K562 (cell line): ENCODE results near the gene DNAJB14. TPM values are rescaled to one million over a fixed set of nuclear protein-coding genes. Genes with fewer than 3 reads are reported as not detected.
A peak's percentile ranks its signal among the peaks of the same experiment; 100 is the strongest.

ENCODE experiments used
- CBFA2T3 ChIP-seq: fragments of 450-650 bp; IDR thresholded peaks from 2 replicates; pipeline ENCODE4 v1.6.1; 2017
- CREB3 ChIP-seq: fragments of 450-650 bp; conservative IDR thresholded peaks from 2 replicates; pipeline ENCODE4 v1.6.1; 2016; ENCODE audit warnings: missing genetic modification characterization, low read depth, mild to moderate bottlenecking, missing compliant biosample characterization, moderate library complexity
- CXXC5 ChIP-seq: fragments of 250-450 bp; sonication (Bioruptor Pico); IDR thresholded peaks from 2 replicates; pipeline ENCODE4 v1.8.0; 2022; ENCODE audit warnings: inconsistent platforms, mild to moderate bottlenecking, moderate library complexity
- DDX20 ChIP-seq: fragments of 450-650 bp; IDR thresholded peaks from 2 replicates; pipeline ENCODE4 v1.6.1; 2016; ENCODE audit warnings: missing genetic modification characterization, low read depth, mild to moderate bottlenecking, missing compliant biosample characterization, moderate library complexity
- DLX4 ChIP-seq: fragments of 250-450 bp; sonication (Bioruptor Pico); IDR thresholded peaks from 2 replicates; pipeline ENCODE4 v1.6.1; 2021; ENCODE audit warnings: mild to moderate bottlenecking
- HES1 ChIP-seq: fragments of 450-650 bp; IDR thresholded peaks from 2 replicates; pipeline ENCODE4 v1.6.1; 2016; ENCODE audit warnings: low read depth, mild to moderate bottlenecking, moderate library complexity
- NCOA6 ChIP-seq: fragments of 450-650 bp; IDR thresholded peaks from 2 replicates; pipeline ENCODE4 v1.6.1; 2017; ENCODE audit warnings: mild to moderate bottlenecking
- NFIC ChIP-seq: fragments of 450-650 bp; IDR thresholded peaks from 2 replicates; pipeline ENCODE4 v1.6.1; 2017; ENCODE audit warnings: mild to moderate bottlenecking, inconsistent platforms
- NONO ChIP-seq, 2 experiments: fragments of 200-400 bp in 1 of 2; fragments of 450-650 bp in 1 of 2; formaldehyde crosslinking in 1 of 2; IDR thresholded peaks; 2 replicates each; pipeline ENCODE4 v1.6.1; 2017; ENCODE audit warnings: low read depth in 2 of 2, mild to moderate bottlenecking in 2 of 2, moderate library complexity in 2 of 2, low read length in 1 of 2
- RAD21 ChIP-seq, 2 experiments: fragments of 250-450 bp in 1 of 2; fragments of 450-650 bp in 1 of 2; sonication (Bioruptor Pico) in 1 of 2; formaldehyde crosslinking in 1 of 2; IDR thresholded peaks in 1 of 2; conservative IDR thresholded peaks in 1 of 2; 2 replicates each; pipeline versions ENCODE4 v1.4.0 to v1.8.0; 2020 to 2022; ENCODE audit warnings: mild to moderate bottlenecking in 2 of 2, moderate library complexity in 1 of 2
- RBBP5 ChIP-seq: fragments of 200-600 bp; sonication (generic); IDR thresholded peaks from 2 replicates; pipeline ENCODE4 v1.6.1; 2012; ENCODE audit warnings: borderline replicate concordance, mild to moderate bottlenecking, low read length, control low read depth, inconsistent platforms; ENCODE audit not compliant: insufficient read depth, poor library complexity, severe bottlenecking
- RBM17 ChIP-seq: fragments of 200-400 bp; formaldehyde crosslinking; IDR thresholded peaks from 2 replicates; pipeline ENCODE4 v1.6.1; 2017; ENCODE audit warnings: low read depth, mild to moderate bottlenecking, low read length, borderline replicate concordance
- TGIF2 ChIP-seq: sonication (generic); formaldehyde crosslinking; IDR thresholded peaks from 2 replicates; pipeline ENCODE4 v1.8.1; 2022; ENCODE audit warnings: mild to moderate bottlenecking, missing genetic modification reagents, moderate library complexity
- ZFX ChIP-seq: sonication (generic); formaldehyde crosslinking; IDR thresholded peaks from 2 replicates; pipeline ENCODE4 v1.8.0; 2022; ENCODE audit warnings: mild to moderate bottlenecking, missing genetic modification reagents, moderate library complexity
- ZNF175 ChIP-seq: fragments of 200-800 bp; sonication (Bioruptor generic); IDR thresholded peaks from 2 replicates; pipeline ENCODE4 v1.6.1; 2016; ENCODE audit warnings: low read depth, mild to moderate bottlenecking, missing genetic modification characterization, missing compliant biosample characterization
- ZNF764 ChIP-seq: fragments of 250-450 bp; sonication (Bioruptor Pico); IDR thresholded peaks from 2 replicates; pipeline ENCODE4 v1.4.0; 2020; ENCODE audit warnings: low read depth, mild to moderate bottlenecking, moderate library complexity
- ZSCAN32 ChIP-seq: fragments of 450-650 bp; formaldehyde crosslinking; IDR thresholded peaks from 2 replicates; pipeline ENCODE4 v1.4.0; 2020; ENCODE audit warnings: mild to moderate bottlenecking, moderate library complexity
- polyA plus RNA-seq, 8 experiments: library from polyadenylated mRNA; depleted of rRNA in 4 of 8; stranded (reverse) in 5 of 8; unstranded in 3 of 8; fragments of >200 nt; fragmentation: Nextera tagmentation in 2 of 8; fragmentation: Illumina TruSeq in 1 of 8; extraction: Ambion mirVana in 2 of 8; extraction: Trizol in 1 of 8; gene quantifications; 2 replicates each; pipeline versions ENCODE4 v1.2.1 to v1.2.3, GENCODE V29; 2011 to 2014; ENCODE audit warnings: inconsistent platforms in 1 of 8, missing spikeins in 1 of 8
- total RNA-seq, 7 experiments: library from RNA; depleted of rRNA in 6 of 7; stranded (reverse); fragments of >200 nt in 6 of 7; fragmentation: Illumina TruSeq in 2 of 7; extraction: Trizol in 2 of 7; gene quantifications; 2 replicates each; pipeline versions ENCODE4 v1.2.1 to v1.2.3, GENCODE V29; 2011 to 2021; ENCODE audit warnings: low replicate concordance in 1 of 7
- TF ChIP-seq, protein P1 (sequence below): sonication (generic); formaldehyde crosslinking; IDR thresholded peaks from 2 replicates; pipeline ENCODE4 v1.8.0; 2022; ENCODE audit warnings: missing genetic modification reagents, mild to moderate bottlenecking, borderline replicate concordance
- TF ChIP-seq, protein P2 (sequence below): fragments of 250-450 bp; sonication (Bioruptor Pico); IDR thresholded peaks from 2 replicates; pipeline ENCODE4 v1.5.0; 2021

Gene DNAJB14
- total and polyA plus RNA-seq, 9 of the 15 experiments (the other 6 are each of a cell fraction or from before 2014, with no cell fraction given): 5.5 to 28.0 (median 12.7) TPM

DNA sequence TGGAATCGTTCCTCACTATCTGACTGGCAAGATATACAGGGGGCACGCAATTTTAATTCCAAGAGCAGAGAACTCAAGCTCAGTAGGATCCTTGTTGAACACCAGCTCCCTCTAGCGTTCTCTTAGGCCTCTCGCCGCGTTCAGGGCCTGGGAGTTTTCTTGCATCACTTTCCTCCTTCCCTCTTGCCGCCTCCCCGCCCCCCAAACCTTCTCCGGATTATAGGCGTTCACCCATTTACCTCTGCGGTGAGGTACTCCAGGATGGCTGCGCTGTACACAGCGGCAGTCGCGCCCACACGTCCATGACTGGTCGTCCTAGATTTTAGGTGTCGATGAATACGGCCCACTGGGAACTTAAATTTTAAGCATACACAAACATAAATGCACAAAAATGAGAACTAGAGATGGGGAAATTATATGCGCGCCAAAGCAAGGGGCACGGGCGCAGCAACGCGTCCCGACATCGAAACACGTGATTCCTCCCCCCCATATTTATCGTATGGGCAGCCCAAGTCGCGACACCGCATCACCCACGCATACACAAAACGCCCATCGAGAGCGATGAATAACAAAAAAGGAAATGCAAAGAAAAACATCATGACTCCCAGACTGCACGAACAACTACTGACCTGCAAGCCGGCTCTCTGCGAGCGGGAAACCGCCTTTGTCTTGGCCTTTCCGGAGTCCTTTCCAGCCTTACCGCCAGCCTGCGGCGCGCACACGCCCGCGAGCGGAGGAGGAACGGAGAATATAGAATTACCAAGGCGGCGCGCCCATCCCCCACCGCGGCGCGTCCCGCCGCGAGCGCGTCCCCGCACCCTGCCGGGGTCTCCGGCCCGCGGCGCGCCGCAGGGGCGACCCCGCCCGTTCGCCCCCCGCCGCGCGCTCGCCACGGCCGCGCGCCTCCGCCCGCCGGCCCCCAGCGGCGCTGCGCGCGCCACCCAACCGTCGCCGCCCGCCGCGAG lies 2.9 kb upstream of the DNAJB14 start (continued):
- TF ChIP-seq, protein P1, sequence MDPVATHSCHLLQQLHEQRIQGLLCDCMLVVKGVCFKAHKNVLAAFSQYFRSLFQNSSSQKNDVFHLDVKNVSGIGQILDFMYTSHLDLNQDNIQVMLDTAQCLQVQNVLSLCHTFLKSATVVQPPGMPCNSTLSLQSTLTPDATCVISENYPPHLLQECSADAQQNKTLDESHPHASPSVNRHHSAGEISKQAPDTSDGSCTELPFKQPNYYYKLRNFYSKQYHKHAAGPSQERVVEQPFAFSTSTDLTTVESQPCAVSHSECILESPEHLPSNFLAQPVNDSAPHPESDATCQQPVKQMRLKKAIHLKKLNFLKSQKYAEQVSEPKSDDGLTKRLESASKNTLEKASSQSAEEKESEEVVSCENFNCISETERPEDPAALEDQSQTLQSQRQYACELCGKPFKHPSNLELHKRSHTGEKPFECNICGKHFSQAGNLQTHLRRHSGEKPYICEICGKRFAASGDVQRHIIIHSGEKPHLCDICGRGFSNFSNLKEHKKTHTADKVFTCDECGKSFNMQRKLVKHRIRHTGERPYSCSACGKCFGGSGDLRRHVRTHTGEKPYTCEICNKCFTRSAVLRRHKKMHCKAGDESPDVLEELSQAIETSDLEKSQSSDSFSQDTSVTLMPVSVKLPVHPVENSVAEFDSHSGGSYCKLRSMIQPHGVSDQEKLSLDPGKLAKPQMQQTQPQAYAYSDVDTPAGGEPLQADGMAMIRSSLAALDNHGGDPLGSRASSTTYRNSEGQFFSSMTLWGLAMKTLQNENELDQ (CRISPR knock-in tag): no peak
- TF ChIP-seq DLX4 (CRISPR knock-in tag) (no peak), NONO (IDR thresholded peaks at IDR 0.05; ENCODE audit: low read depth in 2 of 2, low read length in 1 of 2) (0 out of 4 replicates have a peak, but pooled peaks of 1 of the 2 experiments have one; percentile 2), ZFX (CRISPR knock-in tag) (peak; percentile 50), CBFA2T3 (no peak), CXXC5 (CRISPR knock-in tag) (peak; percentile 70), NFIC (peak; percentile 23; the same call in 1 of the 2 replicates), ZSCAN32 (CRISPR knock-in tag) (peak; percentile 68; the same call in 1 of the 2 replicates), NCOA6 (no peak), ZNF175 (CRISPR knock-in tag) (no peak), RAD21 (CRISPR knock-in tag; conservative IDR thresholded peaks at IDR 0.05 in 1 of 2, IDR thresholded peaks at IDR 0.05 in 1 of 2) (peak; percentile 47 to 56), TGIF2 (no peak), HES1 (peak; percentile 46; the same call in 1 of the 2 replicates), RBBP5 (peak; percentile 86), ZNF764 (no peak), RBM17 (no peak), CREB3 (no peak), DDX20 (no peak)
- TF ChIP-seq, protein P2, sequence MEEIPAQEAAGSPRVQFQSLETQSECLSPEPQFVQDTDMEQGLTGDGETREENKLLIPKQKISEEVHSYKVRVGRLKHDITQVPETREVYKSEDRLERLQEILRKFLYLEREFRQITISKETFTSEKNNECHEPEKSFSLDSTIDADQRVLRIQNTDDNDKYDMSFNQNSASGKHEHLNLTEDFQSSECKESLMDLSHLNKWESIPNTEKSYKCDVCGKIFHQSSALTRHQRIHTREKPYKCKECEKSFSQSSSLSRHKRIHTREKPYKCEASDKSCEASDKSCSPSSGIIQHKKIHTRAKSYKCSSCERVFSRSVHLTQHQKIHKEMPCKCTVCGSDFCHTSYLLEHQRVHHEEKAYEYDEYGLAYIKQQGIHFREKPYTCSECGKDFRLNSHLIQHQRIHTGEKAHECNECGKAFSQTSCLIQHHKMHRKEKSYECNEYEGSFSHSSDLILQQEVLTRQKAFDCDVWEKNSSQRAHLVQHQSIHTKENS (CRISPR knock-in tag): no peak
